Suppressor macrophage treated with lipopolysaccharide for 1 hour (primary cell): ENCODE data around the gene DCDC2B.

ENCODE experiments used
- DNase-seq, 3 donors: peaks; one replicate each; pipeline ENCODE4 v3.0.0-alpha.2; 2020 to 2022

The DCDC2B gene

GRCh38 chr1:32197074-32197473, 11.8 kb upstream of the DCDC2B start:
- no peak for DNase-seq

DNA sequence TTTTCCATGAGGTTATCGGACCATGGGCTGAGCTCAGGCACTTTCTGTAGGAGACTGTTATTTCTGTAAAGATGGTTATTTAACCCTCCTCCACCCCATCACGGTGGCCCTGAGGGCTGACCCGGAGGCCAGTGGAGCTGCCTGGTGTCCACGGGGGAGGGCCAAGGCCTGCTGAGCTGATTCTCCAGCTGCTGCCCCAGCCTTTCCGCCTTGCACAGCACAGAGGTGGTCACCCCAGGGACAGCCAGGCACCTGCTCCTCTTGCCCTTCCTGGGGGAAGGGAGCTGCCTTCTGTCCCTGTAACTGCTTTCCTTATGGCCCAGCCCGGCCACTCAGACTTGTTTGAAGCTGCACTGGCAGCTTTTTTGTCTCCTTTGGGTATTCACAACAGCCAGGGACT, 11.1 kb upstream of the DCDC2B start:
- DNase-seq = no peak

- no peak for DNase-seq
Measured at GRCh38 chr1:32198237-32199042, 10.4 kb upstream of the DCDC2B start.

- DNase-seq = no peak
Measured at GRCh38 chr1:32199043-32199716, 9.7 kb upstream of the DCDC2B start.

GRCh38 chr1:32199717-32200072, 9.2 kb upstream of the DCDC2B start:
- no peak for DNase-seq

- DNase-seq = peak in 2 of 3 donors; percentile 36 to 55
Measured at GRCh38 chr1:32200226-32201010, 8.5 kb upstream of the DCDC2B start, which contains the start of gene CCDC28B. TSS of gene CCDC28B (plus strand) at chr1:32200595. CDS start at chr1:32201936, 1,341 bp downstream.

GRCh38 chr1:32201011-32201855, 7.7 kb upstream of the DCDC2B start:
- DNase-seq = peak; percentile 82 to 89 (median 86)

GRCh38 chr1:32204943-32205361, 3.9 kb upstream of the DCDC2B start:
- no peak for DNase-seq

DNA sequence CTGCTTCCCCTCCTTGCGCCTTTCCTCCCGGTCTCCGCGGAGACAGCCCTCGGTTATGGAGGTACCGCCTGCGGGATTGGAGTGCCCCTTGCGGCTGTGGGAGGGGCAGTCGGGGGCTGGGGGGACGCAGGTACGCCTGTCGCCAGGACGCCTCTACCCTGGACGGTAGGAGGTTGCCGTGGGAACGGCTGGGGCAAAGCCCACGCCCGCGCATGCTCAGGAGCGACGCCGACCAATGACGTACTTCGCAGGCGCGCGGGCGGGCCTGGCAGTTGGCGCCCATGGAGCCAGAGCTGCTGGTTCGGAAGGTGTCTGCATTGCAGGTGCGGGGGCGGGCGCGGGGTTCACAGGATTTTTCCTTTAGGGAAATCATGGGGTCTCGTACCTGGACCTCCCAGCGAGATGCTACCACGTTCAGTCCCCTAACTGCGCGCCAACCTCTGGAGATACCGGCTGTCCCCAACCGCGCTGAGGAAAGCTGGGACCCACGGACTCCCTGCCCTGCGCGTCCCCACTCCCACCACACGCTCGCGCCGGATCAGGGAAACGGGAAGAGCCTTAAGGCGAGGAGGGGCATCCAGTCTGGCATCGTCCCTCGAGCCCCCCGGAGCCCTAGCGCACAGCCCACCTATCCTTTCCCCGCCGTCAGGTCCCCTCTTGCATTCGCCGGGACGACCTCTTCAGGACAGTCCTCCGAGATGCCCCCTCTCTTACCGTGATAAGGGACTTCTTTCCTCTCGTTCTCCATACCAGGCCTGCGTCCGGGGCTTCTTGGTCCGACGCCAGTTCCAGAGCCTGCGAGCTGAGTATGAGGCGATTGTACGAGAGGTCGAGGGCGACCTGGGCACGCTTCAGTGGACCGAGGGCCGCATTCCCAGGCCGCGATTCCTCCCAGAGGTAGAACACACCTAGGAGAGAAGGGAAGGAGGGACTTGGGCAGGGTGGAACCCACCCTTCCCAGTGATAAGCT, 3.2 kb upstream of the DCDC2B start, which contains the start of gene IQCC:
TSS of gene IQCC (plus strand) at position 271 of the 970 bp plus-strand sequence. CDS start at position 282, 11 bp downstream.
- DNase-seq = peak; percentile 82 to 93 (median 91)

GRCh38 chr1:32208469-32208868, 420 bp upstream of the DCDC2B start:
- DNase-seq = no peak

DNA sequence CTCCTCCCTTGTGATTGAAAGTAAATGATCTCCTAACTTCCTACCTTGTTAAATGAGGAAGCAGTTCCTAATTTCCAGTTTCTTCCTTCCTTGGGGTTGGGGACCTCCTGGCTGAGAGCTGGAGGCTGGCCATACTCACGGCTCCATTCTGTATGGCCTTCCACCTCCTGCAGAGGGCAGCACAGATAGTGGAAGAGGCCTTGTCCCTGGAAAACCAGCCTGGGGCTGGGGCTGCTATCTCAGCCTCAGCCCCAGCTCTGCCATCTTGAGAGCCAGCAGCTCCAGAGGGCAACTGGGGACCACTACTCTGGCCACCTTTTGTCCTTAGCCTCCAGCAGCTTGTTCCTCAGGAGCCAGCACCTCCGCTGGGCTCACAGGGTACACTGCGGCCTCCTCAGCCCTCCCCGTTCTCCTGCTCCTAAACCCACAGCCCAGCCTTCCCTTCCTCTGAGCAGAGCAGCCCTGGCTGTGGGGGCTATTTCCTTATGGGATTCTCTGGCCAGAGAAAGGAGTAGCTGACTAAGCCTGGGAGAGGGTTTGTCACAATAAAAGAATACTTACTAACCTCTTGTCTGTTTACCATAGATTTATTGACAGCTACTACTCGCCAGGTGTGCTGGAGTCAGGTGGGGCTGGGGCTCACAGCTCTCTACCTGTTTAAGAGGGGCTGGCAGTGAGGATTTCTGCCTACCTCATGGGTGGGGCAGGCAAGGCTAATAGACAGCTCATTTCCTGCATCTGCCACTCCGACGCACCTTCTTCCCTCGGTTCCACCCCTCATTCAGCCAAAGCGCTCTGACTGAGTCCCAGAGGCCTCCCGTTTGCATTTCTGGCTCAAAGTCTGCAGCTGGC, 7.0 kb downstream of the DCDC2B start:
- DNase-seq = peak; percentile 76 to 80 (median 78)

GRCh38 chr1:32216566-32216965, 7.7 kb downstream of the DCDC2B start:
- DNase-seq = peak in 2 of 3 donors; percentile 24 to 33

DNA sequence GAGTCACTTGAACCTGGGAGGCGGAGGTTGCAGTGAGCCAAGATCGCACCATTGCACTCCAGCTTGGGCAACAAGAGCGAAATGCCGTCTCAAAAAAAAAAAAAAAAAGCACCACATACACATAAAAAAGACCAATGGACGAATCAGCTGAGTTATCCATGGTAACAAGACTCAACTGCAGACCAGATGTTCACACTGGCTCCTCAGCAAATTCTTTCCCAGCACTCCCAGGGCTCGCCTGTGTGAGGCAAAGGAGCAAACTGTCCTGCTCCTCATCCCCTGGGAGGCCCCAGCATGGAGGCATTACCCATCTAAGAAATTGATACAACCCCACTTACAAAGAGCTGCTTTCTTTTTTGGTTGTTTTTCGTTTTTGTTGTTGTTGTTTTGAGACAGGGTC, 10.1 kb downstream of the DCDC2B start:
- DNase-seq = no peak

DNA sequence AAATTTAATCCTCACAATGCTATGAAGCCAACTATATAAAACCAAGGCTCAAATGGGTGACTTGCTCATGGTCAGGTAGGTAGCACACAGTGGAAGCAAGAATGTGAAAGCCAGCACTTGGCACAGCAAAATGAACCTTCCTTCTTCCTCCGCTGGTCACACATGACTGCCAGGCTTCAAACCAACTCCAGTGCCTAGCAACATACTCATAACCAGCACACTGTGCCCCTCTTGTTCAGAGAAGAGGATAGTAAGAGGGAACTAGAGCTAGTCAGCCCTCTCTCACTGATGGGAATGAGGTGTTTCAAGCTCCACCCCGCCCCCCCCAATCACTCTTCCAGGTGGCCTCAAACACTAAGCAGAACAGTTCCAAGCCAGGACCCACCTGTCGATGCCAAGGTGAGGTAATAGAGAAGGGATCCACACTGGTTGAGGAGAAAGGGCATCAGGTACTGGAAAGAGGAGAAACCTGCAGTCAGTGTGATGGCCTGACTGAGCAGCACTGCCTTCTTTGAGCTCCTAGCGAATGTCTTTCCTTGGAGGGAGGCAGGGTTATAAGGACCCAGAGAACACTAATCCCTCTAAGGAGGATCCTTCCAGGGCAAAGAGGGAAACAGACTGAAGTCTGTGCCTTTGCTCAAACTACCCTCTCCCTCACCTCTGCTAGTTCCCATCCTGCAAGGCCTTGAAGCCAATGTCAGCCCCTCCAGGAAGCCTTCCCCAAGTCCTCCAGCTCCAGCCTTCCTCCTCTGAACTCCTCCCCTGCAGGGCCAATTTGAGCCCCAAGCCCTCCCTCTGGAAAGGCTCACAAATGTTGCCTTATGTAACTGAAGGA, 12.1 kb downstream of the DCDC2B start:
- DNase-seq = no peak

GRCh38 chr1:32221581-32221979, 12.7 kb downstream of the DCDC2B start:
- DNase-seq = no peak

DNA sequence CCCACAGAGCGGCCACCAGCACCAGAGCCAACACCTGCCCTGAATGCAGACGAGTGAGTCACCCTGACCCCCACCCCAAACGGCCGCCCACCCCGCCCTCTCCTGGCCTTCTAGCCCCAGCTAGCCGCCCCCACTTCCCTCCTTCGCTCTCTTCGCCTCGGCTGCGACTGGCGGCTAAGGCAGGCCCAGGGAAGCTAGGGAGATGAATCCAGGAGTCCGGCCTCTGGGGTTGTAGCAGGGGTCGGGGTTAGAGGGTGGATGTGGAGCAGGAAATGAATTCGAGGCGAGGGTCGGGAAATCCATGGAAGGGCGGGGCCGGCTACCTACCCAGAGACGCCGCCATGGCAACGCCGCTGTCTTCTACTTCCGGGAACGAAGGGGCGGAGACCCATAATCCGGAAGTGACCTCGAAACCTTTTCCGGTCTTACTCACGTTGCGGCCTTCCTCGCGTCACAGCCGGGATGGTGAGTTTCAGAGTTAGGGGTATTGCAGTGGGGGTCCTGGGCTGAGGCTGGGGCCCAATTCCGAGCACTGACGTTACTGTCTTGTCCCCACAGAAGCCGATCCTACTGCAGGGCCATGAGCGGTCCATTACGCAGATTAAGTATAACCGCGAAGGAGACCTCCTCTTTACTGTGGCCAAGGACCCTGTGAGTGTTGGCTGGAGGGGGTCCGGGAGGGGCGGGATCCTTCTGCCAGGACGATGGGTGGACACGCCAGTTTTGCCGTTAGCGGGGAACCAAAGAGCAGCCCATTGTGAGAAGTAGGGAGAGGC, 13.3 kb downstream of the DCDC2B start, which contains the start of the genes EIF3I and TMEM234:
TSS of gene EIF3I (plus strand) at position 428 of the 776 bp plus-strand sequence. CDS start at position 463, 35 bp downstream.
TSS of gene TMEM234 (minus strand) at position 374 of the 776 bp plus-strand sequence. CDS start at position 343, 31 bp downstream.
- peak; percentile 95 to 97 (median 96) for DNase-seq

DNA sequence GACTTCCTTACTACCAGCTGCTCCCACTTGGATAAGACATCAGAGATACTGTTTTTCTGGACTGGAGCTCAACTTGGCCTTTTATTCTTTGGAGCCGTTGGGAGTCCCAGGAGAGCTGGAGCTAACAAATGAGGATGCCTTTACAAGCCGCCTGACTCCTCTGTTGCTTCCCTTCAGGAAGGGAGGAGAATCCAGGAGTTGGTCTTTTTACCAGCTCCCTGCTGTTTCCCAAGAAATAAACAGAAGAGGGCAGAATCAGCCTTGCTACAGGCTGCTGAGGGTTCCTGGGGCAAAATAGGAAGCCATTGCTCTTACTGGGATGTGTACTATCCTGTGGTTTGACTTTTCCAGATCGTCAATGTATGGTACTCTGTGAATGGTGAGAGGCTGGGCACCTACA, 14.8 kb downstream of the DCDC2B start:
- no peak for DNase-seq

DNA sequence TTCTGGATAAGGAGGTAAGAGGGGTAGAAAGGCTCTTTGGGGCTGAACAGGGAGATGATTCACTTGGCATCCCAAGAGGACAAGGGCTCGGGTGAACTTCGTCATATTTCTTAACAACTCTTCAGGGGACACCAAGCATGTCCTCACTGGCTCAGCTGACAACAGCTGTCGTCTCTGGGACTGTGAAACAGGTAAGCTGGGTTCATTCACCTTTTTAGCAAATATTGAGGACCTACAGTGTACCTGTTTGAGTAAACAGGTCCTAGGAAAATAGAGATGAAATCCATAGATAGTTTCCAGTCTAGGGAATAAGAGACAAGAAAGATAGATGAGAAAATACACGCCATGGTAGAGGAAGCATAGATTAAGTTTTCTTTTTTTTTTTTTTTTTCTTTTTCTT, 15.4 kb downstream of the DCDC2B start:
- DNase-seq = no peak
